Heart left ventricle (tissue), 16 donors: ENCODE results near the gene SULT2B1. TPM values are rescaled to one million over a fixed set of nuclear protein-coding genes. Genes with fewer than 3 reads are reported as not detected.

Source experiments
- ATAC-seq, 4 donors: fragments of 200-7000 bp; cut with Tn5 transposase; one replicate each; pipeline ENCODE4 v1.9.1; 2020 to 2022; ENCODE audit warnings: moderate library complexity in 4 of 4, mild to moderate bottlenecking in 3 of 4, moderate number of reproducible peaks in 1 of 4
- DNase-seq, 5 donors: peaks; one replicate each; pipeline ENCODE4 v3.0.0-alpha.2; 2020
- H3K27ac ChIP-seq, 12 donors: fragments of 200-600 bp; sonication (generic) in 4 of 12; one replicate each; pipeline versions ENCODE4 v1.5.0 to v1.8.0; 2016 to 2022; ENCODE audit warnings: mild to moderate bottlenecking in 2 of 12
- H3K27me3 ChIP-seq, 9 donors: fragments of 200-600 bp; sonication (generic) in 2 of 9; one replicate each; pipeline versions ENCODE4 v1.5.1 to v1.8.0; 2016 to 2022; ENCODE audit warnings: mild to moderate bottlenecking in 3 of 9
- H3K36me3 ChIP-seq, 9 donors: fragments of 200-600 bp; sonication (generic) in 2 of 9; one replicate each; pipeline versions ENCODE4 v1.5.0 to v1.8.0; 2018 to 2022; ENCODE audit warnings: mild to moderate bottlenecking in 2 of 9
- H3K4me1 ChIP-seq, 12 donors: fragments of 200-600 bp; sonication (generic) in 4 of 12; one replicate each; pipeline versions ENCODE4 v1.5.0 to v1.8.0; 2016 to 2022; ENCODE audit warnings: mild to moderate bottlenecking in 3 of 12
- H3K4me3 ChIP-seq, 12 donors: fragments of 200-600 bp; sonication (generic) in 4 of 12; one replicate each; pipeline versions ENCODE4 v1.5.0 to v1.8.0; 2017 to 2022; ENCODE audit warnings: mild to moderate bottlenecking in 9 of 12, moderate library complexity in 4 of 12
- H3K9me3 ChIP-seq, 12 donors: fragments of 200-600 bp; sonication (generic) in 4 of 12; one replicate each; pipeline versions ENCODE4 v1.5.0 to v1.8.0; 2016 to 2022; ENCODE audit warnings: mild to moderate bottlenecking in 1 of 12
- POLR2A ChIP-seq, 2 donors: fragments of 450-650 bp; IDR thresholded peaks; one replicate each; pipeline ENCODE4 v1.6.1; 2017; ENCODE audit warnings: antibody characterized with exemption in 2 of 2, mild to moderate bottlenecking in 2 of 2, moderate library complexity in 2 of 2
- WGBS, 4 donors: extraction: QIAGEN DNeasy Blood & Tissue Kit in 2 of 4; methylation state at CpG; one replicate each; pipeline versions ENCODE4 v1.1.5 to v1.1.7; 2013 to 2018; 5-methylcytosine and 5-hydroxymethylcytosine counted together
- intact Hi-C, 10 donors: fragments of 100-400 bp; cut with DNase I; formaldehyde crosslinking; loops; one replicate each; pipeline versions ENCODE4 v1.11.1 to v1.14.2; 2022
- polyA plus RNA-seq, 2 donors: library from polyadenylated mRNA; stranded (reverse); fragments of 200-250 nt; gene quantifications; one replicate each; pipeline ENCODE4 v1.2.3, GENCODE V29; 2013
- total RNA-seq, 9 donors: library from RNA; depleted of rRNA in 2 of 9; stranded (reverse); fragments of >200 nt in 2 of 9; fragmentation: NEBNext Ultra II Directional in 3 of 9; extraction: Animal tissue kit (Norgen Biotek cat#: 25700) in 3 of 9; gene quantifications; one replicate each; pipeline versions ENCODE4 v1.1.0 to v1.2.4, GENCODE V29; 2016 to 2023
- TF ChIP-seq, protein P1 (sequence below), 12 donors: fragments of 200-600 bp; sonication (generic) in 4 of 12; IDR thresholded peaks; one replicate each; pipeline versions ENCODE4 v1.5.0 to v1.8.0; 2018 to 2022; ENCODE audit warnings: antibody characterized with exemption in 12 of 12, mild to moderate bottlenecking in 5 of 12
- donor health status: ischemic (EF 13 %, LVEDD 7.1; RV severe dilation, severe dysfunction).
- donor health status: healthy with polysubstance abuse.
- donor health status: DM: no; HTN: yes; CAD: no.
- donor health status: DM: no; HTN: no; CAD: no.
- donor health status: ischemic (EF 25% LVEDD 6.9; RV normal size, moderate dysfunction).
- donor health status: ischemic (EF 25% LVEDD 5.7; RV mildly dilated, moderate dysfunction).
- donor health status: healthy.
- donor health status: DM: yes; HTN: yes; CAD: no.
- donor health status: ischemic (EF 35%, LVEDD 5.7; RV mildly dilated, moderate dysfunction).
- donor health status: nonischemic (EF 11% LVEDD 7.7; RV severe dilation, severe dysfunction).
- donor health status: DM: yes; HTN: yes; CAD: no.
- donor health status: PGD.
- donor health status: ischemic (EF 29% LVEDD 5.4; RV normal size, mild dysfunction).
- donor health status: nonischemic (EF 23%, LVEDD 6.1; RV moderate dilation, normal function).

SULT2B1 gene
- total and polyA plus RNA-seq, 11 donors: 0.19 to 0.45 TPM; not detected in 9

DNA sequence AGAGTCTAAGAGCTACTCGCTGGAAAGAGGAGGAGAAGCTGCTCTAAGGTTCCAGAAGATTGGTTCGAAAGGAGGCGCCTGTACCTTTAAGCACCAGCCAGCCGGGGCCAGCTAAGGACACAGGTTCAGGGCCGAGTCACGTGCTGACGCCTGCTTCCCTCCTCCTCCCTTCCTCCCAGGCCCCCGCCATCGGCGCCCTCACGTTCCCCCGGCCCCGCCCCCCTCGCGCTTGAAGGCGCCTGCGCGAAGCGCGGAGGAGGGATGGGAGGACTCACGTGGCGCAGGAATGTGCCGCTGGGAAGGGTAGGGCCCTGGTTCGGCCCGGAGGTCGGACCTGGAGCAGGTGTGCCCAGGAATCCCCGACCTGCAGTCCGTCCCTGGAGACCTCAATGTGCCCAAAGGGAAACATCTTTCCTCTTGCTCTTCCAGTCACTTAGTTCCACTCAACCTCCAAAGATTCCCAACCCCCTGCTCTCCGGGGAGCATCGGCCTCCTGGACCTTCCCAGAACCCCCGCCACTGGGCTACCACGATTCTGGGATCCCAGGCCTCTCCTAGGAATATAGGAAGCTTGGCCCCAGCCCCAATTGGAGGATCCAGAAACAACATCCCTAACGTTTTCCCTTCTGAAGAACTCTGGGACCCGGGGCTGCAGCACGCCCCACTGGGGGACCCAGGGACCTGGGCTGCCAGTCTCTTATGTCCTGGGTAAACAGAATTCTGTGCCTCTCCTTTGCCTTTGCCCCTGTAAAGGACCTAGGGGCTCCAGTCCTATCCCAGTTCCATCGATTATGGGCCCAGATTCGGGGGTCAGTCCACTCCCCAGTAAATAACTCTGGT, 82.7 kb downstream of the SULT2B1 start:
- peak; percentile 43 to 58 (median 56) for ATAC-seq
- H3K4me3 ChIP-seq: peak overlapping the region in 11 of 12 donors; percentile 58 to 93 (median 80)
- peaks cover 20 to 80% (median 60%) of the 10 kb centered on the region in 12 donors for H3K4me1 ChIP-seq
- peaks cover 0 to 40% (median 3%) of the 10 kb centered on the region in 9 donors for H3K36me3 ChIP-seq
- DNase-seq: peak; percentile 97 to 98 (median 98)
- intact Hi-C loops: loop anchor here in 1 of 10 donors (5.0 kb wide), 1 partner anchor 338 kb away; no protein-coding TSS in a partner anchor
- 5 to 7% (median 6%) methylated on average over 28 to 37 of the region's 37 CpGs for WGBS, 4 donors
- H3K9me3 ChIP-seq: no peaks in the 10 kb centered on the region
- TF ChIP-seq, protein P1, sequence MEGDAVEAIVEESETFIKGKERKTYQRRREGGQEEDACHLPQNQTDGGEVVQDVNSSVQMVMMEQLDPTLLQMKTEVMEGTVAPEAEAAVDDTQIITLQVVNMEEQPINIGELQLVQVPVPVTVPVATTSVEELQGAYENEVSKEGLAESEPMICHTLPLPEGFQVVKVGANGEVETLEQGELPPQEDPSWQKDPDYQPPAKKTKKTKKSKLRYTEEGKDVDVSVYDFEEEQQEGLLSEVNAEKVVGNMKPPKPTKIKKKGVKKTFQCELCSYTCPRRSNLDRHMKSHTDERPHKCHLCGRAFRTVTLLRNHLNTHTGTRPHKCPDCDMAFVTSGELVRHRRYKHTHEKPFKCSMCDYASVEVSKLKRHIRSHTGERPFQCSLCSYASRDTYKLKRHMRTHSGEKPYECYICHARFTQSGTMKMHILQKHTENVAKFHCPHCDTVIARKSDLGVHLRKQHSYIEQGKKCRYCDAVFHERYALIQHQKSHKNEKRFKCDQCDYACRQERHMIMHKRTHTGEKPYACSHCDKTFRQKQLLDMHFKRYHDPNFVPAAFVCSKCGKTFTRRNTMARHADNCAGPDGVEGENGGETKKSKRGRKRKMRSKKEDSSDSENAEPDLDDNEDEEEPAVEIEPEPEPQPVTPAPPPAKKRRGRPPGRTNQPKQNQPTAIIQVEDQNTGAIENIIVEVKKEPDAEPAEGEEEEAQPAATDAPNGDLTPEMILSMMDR (IDR thresholded peaks at IDR 0.05): no peak
- TF ChIP-seq POLR2A (IDR thresholded peaks at IDR 0.05): peak in 1 of 2 donors; percentile 39
- no peaks in the 10 kb centered on the region for H3K27me3 ChIP-seq
- peak overlapping the region; percentile 62 to 100 (median 96) for H3K27ac ChIP-seq

DNA sequence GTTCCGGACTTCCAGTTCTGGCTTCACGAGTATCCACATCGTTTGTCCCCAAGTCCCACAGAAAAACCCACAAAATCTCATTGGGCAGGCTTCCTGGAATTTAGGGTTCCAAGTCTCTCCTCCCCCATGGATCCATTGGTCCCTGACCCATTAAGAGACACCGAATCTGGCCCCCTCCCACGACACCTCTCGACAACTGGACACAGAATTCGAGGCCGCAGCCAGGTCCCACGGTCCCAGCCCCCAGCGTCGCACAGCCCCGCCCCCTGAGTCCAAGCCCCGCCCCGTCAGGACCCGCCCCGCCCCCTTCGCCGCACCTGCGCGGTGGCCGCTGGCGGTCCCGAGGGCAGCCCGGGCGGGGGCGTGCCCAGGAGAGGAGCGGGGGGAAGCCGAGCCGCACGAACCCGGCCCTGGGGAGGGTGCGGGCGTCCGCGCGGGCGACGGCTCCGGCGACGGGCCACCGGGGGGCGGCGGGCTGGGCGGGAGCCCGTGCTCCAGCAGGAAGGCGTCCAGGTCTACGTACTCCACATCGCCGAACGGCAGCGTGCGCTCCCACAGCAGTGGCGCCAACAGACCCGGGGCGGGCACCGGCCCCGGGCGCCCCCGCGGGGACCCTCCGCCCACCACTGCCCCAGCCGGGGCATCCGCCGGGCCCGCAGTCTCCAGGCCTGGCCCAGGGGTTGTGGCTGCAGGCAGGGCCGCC, 83.4 kb downstream of the SULT2B1 start:
- Histone ChIP-seq H3K27me3 (no peaks in the 10 kb centered on the region), H3K4me1 (peaks cover 18 to 72% (median 54%) of the 10 kb centered on the region in 12 donors), H3K36me3 (peaks cover 0 to 32% (median 3%) of the 10 kb centered on the region in 9 donors), H3K9me3 (no peaks in the 10 kb centered on the region), H3K27ac (peak overlapping the region; percentile 62 to 100 (median 96)), H3K4me3 (peak overlapping the region; percentile 19 to 93 (median 78))
- DNase-seq (peak; percentile 72 to 87 (median 84)), ATAC-seq (peak in 3 of 4 donors; percentile 28 to 52 (median 37))
- 1 to 3% (median 2%) methylated on average over 17 to 67 of the region's 67 CpGs for WGBS, 4 donors
- TF ChIP-seq POLR2A (IDR thresholded peaks at IDR 0.05): peak in 1 of 2 donors; percentile 47
- TF ChIP-seq, protein P1 (IDR thresholded peaks at IDR 0.05): no peak
- intact Hi-C loops: loop anchor here in 1 of 10 donors (5.0 kb wide), 1 partner anchor 337 kb away; no protein-coding TSS in a partner anchor

- TF ChIP-seq, protein P1 (IDR thresholded peaks at IDR 0.05): no peak
- no peak for TF ChIP-seq POLR2A (IDR thresholded peaks at IDR 0.05)
- Histone ChIP-seq H3K4me1 (peaks cover 16 to 64% (median 46%) of the 10 kb centered on the region in 12 donors), H3K9me3 (no peaks in the 10 kb centered on the region), H3K27ac (peak overlapping the region; percentile 48 to 100 (median 96)), H3K4me3 (peak overlapping the region; percentile 19 to 93 (median 78)), H3K27me3 (no peaks in the 10 kb centered on the region), H3K36me3 (peaks cover 0 to 24% (median 3%) of the 10 kb centered on the region in 9 donors)
- WGBS, 4 donors: 1 to 3% (median 2%) methylated on average over 30 to 35 of the region's 35 CpGs
- intact Hi-C loops: loop anchor here in 1 of 10 donors (2.0 to 5.0 kb wide), 2 partner anchors 17 to 336 kb away; partner anchors contain the start of genes RPL18 and SPHK2
- ATAC-seq (no peak), DNase-seq (peak in 3 of 5 donors; percentile 69 to 79 (median 72))
Observed at GRCh38 chr19:48635966-48636858, 84.2 kb downstream of the SULT2B1 start.
